Omental fat pad (tissue), 4 donors: ENCODE results near the gene ZFP64. TPM values are rescaled to one million over a fixed set of nuclear protein-coding genes. Genes with fewer than 3 reads are reported as not detected.

ENCODE experiments used
- ATAC-seq: fragments of 150-250 bp; one replicate; pipeline ENCODE4 v1.9.1; 2016; ENCODE audit warnings: mild to moderate bottlenecking, moderate library complexity; ENCODE audit not compliant: low FRiP score
- DNase-seq: peaks from one replicate; pipeline ENCODE4 v3.0.0-alpha.2; 2019; ENCODE audit warnings: low spot score
- total RNA-seq, 4 donors: library from RNA; depleted of rRNA; stranded (reverse); fragments of >200 nt; gene quantifications; one replicate each; pipeline ENCODE4 v1.1.0, GENCODE V29; 2016
- TF ChIP-seq, protein P1 (sequence below), 3 donors: fragments of 450-650 bp; IDR thresholded peaks; one replicate each; pipeline ENCODE4 v1.5.1; 2016 to 2017; ENCODE audit warnings: antibody characterized with exemption in 3 of 3, mild to moderate bottlenecking in 3 of 3, moderate library complexity in 2 of 3

Gene ZFP64
- total RNA-seq, 4 donors from 2014 or later, result 7.1 to 9.3 (median 9.3) TPM

DNA sequence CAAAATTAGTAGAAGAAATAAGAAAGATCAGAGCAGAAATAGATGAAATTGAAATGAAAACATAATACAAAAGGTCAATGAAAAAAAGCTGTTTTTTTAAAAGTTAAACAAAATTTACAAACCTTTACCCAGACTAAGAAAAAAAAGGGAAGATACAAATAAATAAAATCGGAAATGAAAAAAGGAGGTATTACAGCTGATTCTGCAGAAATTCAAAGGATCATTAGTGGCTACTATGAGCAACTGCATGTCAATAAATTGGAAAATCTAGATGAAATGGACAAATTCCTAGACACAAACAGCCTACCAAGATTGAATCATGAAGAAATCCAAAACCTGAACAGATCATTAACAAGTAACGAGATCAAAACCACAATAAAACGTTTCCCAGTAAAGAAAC, 59.2 kb downstream of the ZFP64 start:
- ATAC-seq (no peak), DNase-seq (no peak)
- TF ChIP-seq, protein P1, sequence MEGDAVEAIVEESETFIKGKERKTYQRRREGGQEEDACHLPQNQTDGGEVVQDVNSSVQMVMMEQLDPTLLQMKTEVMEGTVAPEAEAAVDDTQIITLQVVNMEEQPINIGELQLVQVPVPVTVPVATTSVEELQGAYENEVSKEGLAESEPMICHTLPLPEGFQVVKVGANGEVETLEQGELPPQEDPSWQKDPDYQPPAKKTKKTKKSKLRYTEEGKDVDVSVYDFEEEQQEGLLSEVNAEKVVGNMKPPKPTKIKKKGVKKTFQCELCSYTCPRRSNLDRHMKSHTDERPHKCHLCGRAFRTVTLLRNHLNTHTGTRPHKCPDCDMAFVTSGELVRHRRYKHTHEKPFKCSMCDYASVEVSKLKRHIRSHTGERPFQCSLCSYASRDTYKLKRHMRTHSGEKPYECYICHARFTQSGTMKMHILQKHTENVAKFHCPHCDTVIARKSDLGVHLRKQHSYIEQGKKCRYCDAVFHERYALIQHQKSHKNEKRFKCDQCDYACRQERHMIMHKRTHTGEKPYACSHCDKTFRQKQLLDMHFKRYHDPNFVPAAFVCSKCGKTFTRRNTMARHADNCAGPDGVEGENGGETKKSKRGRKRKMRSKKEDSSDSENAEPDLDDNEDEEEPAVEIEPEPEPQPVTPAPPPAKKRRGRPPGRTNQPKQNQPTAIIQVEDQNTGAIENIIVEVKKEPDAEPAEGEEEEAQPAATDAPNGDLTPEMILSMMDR (IDR thresholded peaks at IDR 0.05), result no peak

DNA sequence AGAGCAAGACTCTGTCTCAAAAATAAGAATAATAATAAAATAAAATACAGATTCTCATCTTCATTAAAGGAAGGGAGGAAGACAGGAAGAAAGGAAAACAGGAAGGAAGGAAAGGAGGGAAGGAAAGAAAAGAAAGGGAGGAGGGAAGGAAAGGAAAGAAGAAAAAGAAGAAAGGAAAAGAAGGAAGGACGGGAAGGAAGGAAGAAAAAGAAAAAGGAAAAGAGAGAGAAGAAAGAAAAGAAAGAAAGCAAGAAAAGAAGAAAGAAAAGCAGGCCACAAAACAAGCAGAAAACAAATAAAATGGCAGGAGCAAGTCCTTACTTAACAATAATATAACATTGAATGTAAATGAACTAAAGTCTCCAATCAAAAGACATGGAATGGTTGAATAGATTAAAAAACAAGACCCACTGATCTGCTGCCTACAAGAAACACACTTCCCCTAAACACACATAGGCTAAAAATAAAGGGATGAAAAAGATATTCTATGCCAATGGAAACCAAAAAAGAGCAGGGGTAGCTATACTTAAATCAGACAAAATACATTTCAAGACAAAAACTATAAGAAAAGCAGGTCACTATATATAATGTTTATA, 60.4 kb downstream of the ZFP64 start:
- no peak for DNase-seq
- TF ChIP-seq, protein P1 (IDR thresholded peaks at IDR 0.05), result no peak

DNA sequence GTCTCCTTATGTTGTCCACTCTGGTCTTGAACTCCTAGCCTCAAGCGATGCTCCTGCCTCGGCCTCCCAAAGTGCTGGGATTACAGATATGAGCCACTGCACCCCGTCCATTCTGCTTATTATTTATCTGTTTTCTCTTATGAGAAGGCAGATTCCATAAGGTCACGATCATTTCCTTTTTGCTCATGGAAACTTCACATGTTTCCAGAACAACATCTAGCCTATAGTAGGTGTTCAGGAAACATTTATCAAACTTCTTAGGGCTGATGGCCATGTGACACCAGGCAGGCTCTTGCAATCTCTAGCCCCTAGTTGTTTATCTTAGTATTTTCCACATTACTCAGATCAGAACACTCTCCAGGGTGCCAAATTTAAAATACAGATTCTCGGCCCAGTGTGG, 61.2 kb downstream of the ZFP64 start:
- TF ChIP-seq, protein P1 (IDR thresholded peaks at IDR 0.05), result no peak
- no peak for DNase-seq
- no peak for ATAC-seq

More for the DNA sequence above, 60.4 kb downstream of the ZFP64 start:
- no peak for ATAC-seq

DNA sequence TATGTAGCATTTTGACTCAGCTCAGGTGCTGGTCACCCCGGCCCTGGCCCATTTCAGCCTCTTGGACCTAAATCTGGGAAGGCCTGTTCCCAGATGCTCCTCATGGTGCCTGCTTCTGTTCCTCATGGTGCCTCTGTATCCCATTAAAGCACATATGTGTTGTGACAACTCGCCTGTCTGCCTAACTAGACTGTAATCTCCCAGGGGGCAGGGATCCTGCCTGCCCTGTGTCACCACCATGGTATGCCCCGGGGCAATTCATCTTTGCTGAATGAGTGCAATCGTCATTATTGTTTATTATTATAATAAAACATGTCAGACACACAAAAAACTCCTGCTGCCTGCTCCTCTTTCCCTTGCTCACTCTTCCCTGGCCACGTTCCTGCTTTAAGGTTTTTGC, 62.0 kb downstream of the ZFP64 start:
- TF ChIP-seq, protein P1 (IDR thresholded peaks at IDR 0.05), result no peak
- no peak for ATAC-seq

DNA sequence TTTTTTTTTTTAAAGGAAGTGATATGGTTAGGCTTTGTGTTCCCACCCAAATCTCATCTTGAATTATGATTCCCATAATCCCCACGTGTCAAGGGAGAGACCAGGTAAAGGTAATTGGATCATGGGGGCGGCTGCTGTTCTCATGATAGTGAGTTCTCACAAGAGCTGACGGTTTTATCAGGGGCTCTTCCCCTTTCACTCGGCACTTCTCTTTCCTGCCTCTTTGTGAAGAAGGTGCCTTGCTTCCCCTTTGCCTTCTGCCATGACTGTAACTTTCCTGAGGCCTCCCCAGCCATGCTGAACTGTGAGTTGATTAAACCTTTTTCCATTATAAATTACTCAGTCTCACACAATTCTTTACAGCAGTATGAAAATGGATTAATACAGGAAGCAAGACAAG, 64.3 kb downstream of the ZFP64 start:
- DNase-seq (no peak), ATAC-seq (no peak)
- TF ChIP-seq, protein P1 (IDR thresholded peaks at IDR 0.05), result no peak

More for the DNA sequence above, 62.0 kb downstream of the ZFP64 start:
- no peak for DNase-seq

DNA sequence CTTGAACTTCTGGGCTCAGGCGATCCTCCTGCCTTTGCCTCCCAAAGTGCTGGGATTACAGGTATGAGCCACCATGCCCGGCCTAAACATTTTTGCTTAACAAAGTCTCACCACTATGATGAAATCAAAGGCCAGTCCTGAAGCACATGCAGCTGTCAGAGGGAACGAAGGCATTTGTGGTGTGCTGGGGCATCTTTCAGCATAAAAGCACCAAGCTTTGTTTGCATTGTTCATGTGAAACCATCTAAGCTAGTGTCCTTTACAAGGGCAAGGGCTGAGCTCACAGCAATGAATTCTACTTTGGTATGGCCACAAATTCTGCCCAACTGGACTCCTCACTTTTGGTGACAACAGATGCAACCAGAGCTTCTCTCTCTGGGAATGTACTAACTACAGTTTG, 66.8 kb downstream of the ZFP64 start:
- DNase-seq, result no peak
- TF ChIP-seq, protein P1 (IDR thresholded peaks at IDR 0.05), result no peak
- ATAC-seq, result no peak

DNA sequence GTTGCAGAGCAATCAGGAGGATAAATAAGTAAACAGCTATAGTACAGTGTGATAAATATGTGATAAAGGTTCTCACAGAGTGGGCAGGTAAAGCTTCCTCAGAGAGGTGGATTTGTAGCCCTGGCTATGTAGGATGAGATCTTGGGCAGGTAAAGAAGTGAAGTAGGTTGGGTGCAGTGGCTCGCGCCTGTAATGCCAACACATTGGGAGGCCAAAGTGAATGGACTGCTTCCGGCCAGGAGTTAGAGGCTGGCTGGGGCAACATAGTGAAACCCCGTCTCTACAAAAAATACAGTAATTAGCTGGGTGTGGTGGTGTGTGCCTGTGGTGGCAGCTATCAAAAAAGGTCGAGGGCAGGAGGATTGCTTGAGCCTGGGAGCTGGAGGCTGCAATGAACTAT, 72.9 kb downstream of the ZFP64 start:
- DNase-seq (no peak), ATAC-seq (no peak)
- TF ChIP-seq, protein P1 (IDR thresholded peaks at IDR 0.05), result no peak
